OCI-LY3 (cell line): ENCODE data around the gene SLC1A1.

Source experiments
- H2AFZ ChIP-seq: fragments of 200-600, 300-600 bp; shearing (Covaris generic); 2 replicates; pipeline ENCODE4 v1.6.0; 2014; ENCODE audit warnings: antibody characterized with exemption, low read depth, low read length
- H3K27ac ChIP-seq: fragments of 200-600, 300-600 bp; sonication (generic); 2 replicates; pipeline ENCODE4 v1.5.1; 2014; ENCODE audit warnings: mild to moderate bottlenecking, low read length, moderate library complexity, mixed read lengths
- H3K27me3 ChIP-seq: fragments of 200-600, 300-600 bp; sonication (generic); 2 replicates; pipeline ENCODE4 v1.6.1; 2014; ENCODE audit warnings: low read depth, low read length, mixed read lengths
- H3K36me3 ChIP-seq: fragments of 200-600, 300-600 bp; sonication (generic); replicated peaks from 2 replicates; pipeline ENCODE3; 2014; ENCODE audit warnings: low read depth, low read length, mixed read lengths
- H3K4me1 ChIP-seq: fragments of 300-600, 200-600 bp; sonication (generic); 2 replicates; pipeline ENCODE4 v1.6.1; 2014; ENCODE audit warnings: low read length, mixed read lengths
- H3K4me2 ChIP-seq: fragments of 200-600, 300-600 bp; sonication (generic); 2 replicates; pipeline ENCODE4 v1.6.1; 2014; ENCODE audit warnings: low read length, mixed read lengths
- H3K4me3 ChIP-seq: fragments of 300-600, 200-600 bp; sonication (generic); 2 replicates; pipeline ENCODE4 v1.5.1; 2014; ENCODE audit warnings: antibody characterized with exemption, mild to moderate bottlenecking, low read length, moderate library complexity
- H3K79me2 ChIP-seq: fragments of 300-600, 200-600 bp; shearing (Covaris generic); 2 replicates; pipeline ENCODE4 v1.6.1; 2014; ENCODE audit warnings: mild to moderate bottlenecking, low read length, mixed read lengths
- H3K9ac ChIP-seq: fragments of 300-600, 200-600 bp; shearing (Covaris generic); 2 replicates; pipeline ENCODE4 v1.6.0; 2014; ENCODE audit warnings: mild to moderate bottlenecking, low read length, moderate library complexity
- H3K9me3 ChIP-seq: fragments of 200-600, 300-600 bp; shearing (Covaris generic); 2 replicates; pipeline ENCODE4 v1.6.1; 2014; ENCODE audit warnings: low read length, mixed read lengths; ENCODE audit not compliant: insufficient read depth
- H4K20me1 ChIP-seq: fragments of 200-600, 300-600 bp; sonication (generic); 2 replicates; pipeline ENCODE4 v1.6.1; 2016; ENCODE audit warnings: low read length, mixed read lengths; ENCODE audit not compliant: insufficient read depth
- EZH2phosphoT487 ChIP-seq: fragments of 200-600 bp; shearing (Covaris generic); IDR thresholded peaks from 2 replicates; pipeline ENCODE4 v1.6.1; 2018; ENCODE audit warnings: antibody characterized with exemption, mixed run types, low read depth
- TF ChIP-seq, protein P1 (sequence below): fragments of 200-600, 300-600 bp; sonication (generic); IDR thresholded peaks from 2 replicates; pipeline ENCODE4 v1.5.1; 2014; ENCODE audit warnings: antibody characterized with exemption, low read length, low read depth

SLC1A1 gene

DNA sequence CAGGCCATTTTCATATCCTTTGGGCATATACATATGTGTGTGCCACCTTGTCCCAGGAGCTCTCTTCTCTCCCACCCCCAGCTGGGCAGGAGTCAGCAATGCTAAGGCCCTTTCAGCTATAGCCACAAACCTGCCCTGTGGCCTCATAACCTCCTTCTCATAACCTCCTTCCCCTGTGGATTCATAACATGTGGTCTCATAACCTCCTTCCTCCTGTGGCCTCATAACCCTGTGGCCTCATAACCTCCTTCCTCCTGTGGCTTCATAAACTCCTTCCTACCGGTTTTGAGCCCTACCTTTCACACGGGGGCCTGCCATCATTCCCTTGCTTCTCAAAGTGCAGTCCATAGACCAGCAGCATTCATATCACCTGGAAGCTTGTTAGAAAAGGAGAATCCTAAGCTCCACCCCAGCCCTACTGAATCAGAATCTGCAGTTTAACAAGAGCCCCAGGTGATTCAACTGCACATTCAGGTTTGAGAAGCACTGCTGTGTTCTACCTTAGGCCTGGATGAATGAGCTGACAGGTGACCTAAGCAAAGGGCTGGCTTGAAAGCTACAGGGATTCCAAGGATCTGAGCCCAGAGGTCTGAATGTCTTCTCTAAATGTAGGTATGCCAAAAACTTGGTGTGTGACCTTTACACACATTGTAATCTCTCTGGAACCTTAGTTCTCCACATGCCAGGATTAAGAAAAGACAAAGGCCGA lies 129.9 kb downstream of the SLC1A1 start:
- H3K27me3 ChIP-seq: no peaks in the 10 kb centered on the region
- H3K4me2 ChIP-seq: no peak overlapping the region
- H3K4me3 ChIP-seq: no peak overlapping the region
- no peaks in the 10 kb centered on the region for H3K4me1 ChIP-seq
- no peaks in the 10 kb centered on the region for H3K36me3 ChIP-seq
- H2AFZ ChIP-seq: no peak overlapping the region
- no peaks in the 10 kb centered on the region for H4K20me1 ChIP-seq
- H3K9me3 ChIP-seq: no peaks in the 10 kb centered on the region
- no peak overlapping the region for H3K27ac ChIP-seq
- no peak overlapping the region for H3K9ac ChIP-seq
- TF ChIP-seq, protein P1, sequence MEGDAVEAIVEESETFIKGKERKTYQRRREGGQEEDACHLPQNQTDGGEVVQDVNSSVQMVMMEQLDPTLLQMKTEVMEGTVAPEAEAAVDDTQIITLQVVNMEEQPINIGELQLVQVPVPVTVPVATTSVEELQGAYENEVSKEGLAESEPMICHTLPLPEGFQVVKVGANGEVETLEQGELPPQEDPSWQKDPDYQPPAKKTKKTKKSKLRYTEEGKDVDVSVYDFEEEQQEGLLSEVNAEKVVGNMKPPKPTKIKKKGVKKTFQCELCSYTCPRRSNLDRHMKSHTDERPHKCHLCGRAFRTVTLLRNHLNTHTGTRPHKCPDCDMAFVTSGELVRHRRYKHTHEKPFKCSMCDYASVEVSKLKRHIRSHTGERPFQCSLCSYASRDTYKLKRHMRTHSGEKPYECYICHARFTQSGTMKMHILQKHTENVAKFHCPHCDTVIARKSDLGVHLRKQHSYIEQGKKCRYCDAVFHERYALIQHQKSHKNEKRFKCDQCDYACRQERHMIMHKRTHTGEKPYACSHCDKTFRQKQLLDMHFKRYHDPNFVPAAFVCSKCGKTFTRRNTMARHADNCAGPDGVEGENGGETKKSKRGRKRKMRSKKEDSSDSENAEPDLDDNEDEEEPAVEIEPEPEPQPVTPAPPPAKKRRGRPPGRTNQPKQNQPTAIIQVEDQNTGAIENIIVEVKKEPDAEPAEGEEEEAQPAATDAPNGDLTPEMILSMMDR: no peak
- TF ChIP-seq EZH2phosphoT487: no peak
- no peaks in the 10 kb centered on the region for H3K79me2 ChIP-seq

DNA sequence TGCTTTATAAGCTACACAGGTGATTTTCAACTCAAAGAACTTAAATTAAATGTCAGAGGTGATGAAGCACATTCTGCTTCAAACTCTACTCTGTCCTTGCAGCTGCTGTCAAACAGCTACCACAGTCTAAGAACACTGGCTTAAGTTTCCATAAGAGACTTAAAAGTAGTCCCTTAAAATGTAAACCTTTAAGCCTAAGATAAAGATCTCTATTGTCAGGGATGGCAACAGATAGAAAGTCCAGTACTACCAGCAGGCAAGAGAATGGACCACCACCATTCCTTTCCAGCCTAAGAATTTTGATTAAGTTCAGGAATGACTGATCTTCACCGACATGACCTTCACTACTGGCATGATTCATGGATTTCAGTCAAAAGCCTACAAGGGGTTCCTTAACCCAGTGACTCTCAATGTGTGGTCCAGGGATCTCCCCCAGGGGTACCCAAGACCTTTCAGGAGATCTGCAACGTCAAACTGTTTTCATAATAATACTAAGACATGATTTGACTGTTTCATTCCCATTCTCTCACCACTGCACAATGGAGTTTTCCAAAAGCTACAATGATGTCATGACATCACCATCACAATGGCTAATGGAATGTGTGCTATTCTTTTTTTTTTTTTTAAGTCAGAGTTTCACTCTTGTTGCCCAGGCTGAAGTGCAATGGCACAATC lies 130.8 kb downstream of the SLC1A1 start:
- H3K9me3 ChIP-seq: no peaks in the 10 kb centered on the region
- no peak overlapping the region for H3K27ac ChIP-seq
- H3K36me3 ChIP-seq: no peaks in the 10 kb centered on the region
- no peak overlapping the region for H2AFZ ChIP-seq
- H3K4me1 ChIP-seq: no peaks in the 10 kb centered on the region
- H3K79me2 ChIP-seq: no peaks in the 10 kb centered on the region
- no peaks in the 10 kb centered on the region for H4K20me1 ChIP-seq
- no peak overlapping the region for H3K4me2 ChIP-seq
- no peak overlapping the region for H3K9ac ChIP-seq
- no peaks in the 10 kb centered on the region for H3K27me3 ChIP-seq
- no peak for TF ChIP-seq EZH2phosphoT487
- TF ChIP-seq, protein P1: no peak
- no peak overlapping the region for H3K4me3 ChIP-seq

DNA sequence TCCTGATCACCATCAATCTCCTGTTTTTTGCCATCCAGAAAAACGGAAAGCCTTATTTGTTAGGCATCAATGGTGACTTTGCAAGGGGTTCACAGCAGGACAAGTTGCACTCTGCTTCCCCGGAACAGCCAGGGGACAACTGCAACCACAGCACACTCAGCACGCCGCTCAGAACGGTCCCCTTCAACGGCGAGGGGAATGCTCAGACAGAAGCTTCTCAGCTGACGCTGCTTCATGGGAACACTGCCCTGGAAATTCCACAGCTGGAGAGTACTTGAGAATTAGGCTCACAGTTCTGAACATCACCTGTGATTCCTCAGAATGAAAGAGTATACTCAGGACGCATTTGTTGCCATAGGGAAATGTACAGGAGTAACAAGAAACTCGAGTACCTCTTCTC lies 131.7 kb downstream of the SLC1A1 start:
- no peak for TF ChIP-seq EZH2phosphoT487
- TF ChIP-seq, protein P1: no peak
- Histone ChIP-seq H4K20me1 (no peaks in the 10 kb centered on the region), H3K4me3 (no peak overlapping the region), H3K9me3 (no peaks in the 10 kb centered on the region), H3K36me3 (no peaks in the 10 kb centered on the region), H3K79me2 (no peaks in the 10 kb centered on the region), H3K9ac (no peak overlapping the region), H2AFZ (no peak overlapping the region), H3K27me3 (no peaks in the 10 kb centered on the region; the same call in 1 of the 2 replicates), H3K27ac (no peak overlapping the region), H3K4me1 (no peaks in the 10 kb centered on the region), H3K4me2 (no peak overlapping the region)

DNA sequence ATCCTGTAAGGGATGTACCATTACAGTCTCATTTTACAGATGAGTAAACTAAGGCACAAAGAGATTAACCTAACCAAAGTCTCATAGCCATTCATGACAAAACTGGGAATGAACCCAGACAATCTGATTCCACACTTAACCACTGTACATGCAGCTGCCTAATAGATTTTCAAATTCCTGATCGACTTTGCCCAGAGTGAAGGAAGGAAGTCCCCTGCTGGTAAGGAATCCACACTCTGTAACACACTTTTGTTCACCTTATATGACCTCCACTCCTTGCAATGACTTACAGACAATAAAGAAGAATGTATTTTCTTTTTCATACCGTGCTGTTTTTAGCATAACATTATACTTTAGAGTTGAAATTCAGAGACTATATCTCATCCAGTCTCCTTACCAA lies 140.6 kb downstream of the SLC1A1 start:
- no peak overlapping the region for H3K9ac ChIP-seq
- H3K4me2 ChIP-seq: no peak overlapping the region
- no peaks in the 10 kb centered on the region for H3K79me2 ChIP-seq
- no peaks in the 10 kb centered on the region for H3K9me3 ChIP-seq
- H3K27ac ChIP-seq: no peak overlapping the region
- no peaks in the 10 kb centered on the region for H4K20me1 ChIP-seq
- no peaks in the 10 kb centered on the region for H3K4me1 ChIP-seq
- TF ChIP-seq, protein P1: peak; percentile 5; the same call in 1 of the 2 replicates
- TF ChIP-seq EZH2phosphoT487: no peak
- H3K4me3 ChIP-seq: no peak overlapping the region
- H3K36me3 ChIP-seq: no peaks in the 10 kb centered on the region
- H2AFZ ChIP-seq: no peak overlapping the region
- no peaks in the 10 kb centered on the region; the same call in 1 of the 2 replicates for H3K27me3 ChIP-seq
